A549 treated with CORT108297 at 1 μM for 4 hours (cell line): Measurements from ENCODE around the gene NOA1. TPM values are rescaled to one million over a fixed set of nuclear protein-coding genes. Genes with fewer than 3 reads are reported as not detected.

Experiments
- total RNA-seq: library from RNA; stranded (reverse); fragments of 200-300 nt; extraction: Qiagen RNA extraction; gene quantifications from 5 replicates; pipeline ENCODE4 v1.2.3, GENCODE V29; 2022

Gene NOA1
- total RNA-seq, result 14.0 to 17.5 TPM (median 16.5 TPM) in 5 replicates

GRCh38 chr4:56977321-56978012 is at the start of gene NOA1:
Gene NOA1 (minus strand): TSS chr4:56977606. CDS start chr4:56977585, 21 bp downstream.

GRCh38 chr4:56978750-56979303 is 1.4 kb upstream of the NOA1 start, which contains the start of gene POLR2B:
Gene POLR2B (plus strand): TSS chr4:56978896. CDS start chr4:56978986, 90 bp downstream.

Other genes starting within 250 kb of the NOA1 start
- gene SPINK2, start 155.9 kb downstream of the NOA1 start, total RNA-seq, result not detected in 5 replicates
- gene REST, start 69.7 kb downstream of the NOA1 start, total RNA-seq, result 7.1 to 8.8 TPM (median 7.8 TPM) in 5 replicates
- 63.8 to 78.9 TPM (median 68.1 TPM) in 5 replicates for gene POLR2B, start 1.3 kb upstream of the NOA1 start, total RNA-seq
- 206 to 336 TPM (median 240 TPM) in 5 replicates for gene IGFBP7, start 132.8 kb upstream of the NOA1 start, total RNA-seq